MCF 10A (cell line): ENCODE results near the gene AK9. TPM values are rescaled to one million over a fixed set of nuclear protein-coding genes. Genes with fewer than 3 reads are reported as not detected.

Experiments used
- BruUV-seq: library from RNA; stranded (reverse); fragments of 400-500 nt; replicated peaks from 2 replicates; lab custom pipeline; 2021; lab: Mats Ljungman, UMichigan
- CTCF ChIA-PET: fragments of 300-600 bp; sonication (Branson Sonifier 250); formaldehyde crosslinking; extraction: SDS; loops from one replicate; lab custom pipeline; 2021; ENCODE audit warnings: antibody characterized with exemption, inconsistent platforms; lab: Yijun Ruan, JAX
- POLR2A ChIA-PET: fragments of 300-600, 350-650 bp; sonication (Branson Sonifier 250); formaldehyde crosslinking; extraction: SDS; loops from one replicate; lab custom pipeline; 2020; ENCODE audit warnings: antibody characterized with exemption, inconsistent platforms; lab: Yijun Ruan, JAX
- DNase-seq: peaks from one replicate; pipeline ENCODE4 v3.0.0-alpha.2; 2018; ENCODE audit not compliant: unreplicated experiment
- H3K27ac Mint-ChIP-seq: one replicate; pipeline ENCODE4 v1.8.0; 2022; ENCODE audit warnings: mild to moderate bottlenecking, low read depth, mixed read lengths; ENCODE audit not compliant: unreplicated experiment
- H3K27me3 Mint-ChIP-seq: one replicate; pipeline ENCODE4 v1.8.0; 2022; ENCODE audit warnings: mixed read lengths; ENCODE audit not compliant: insufficient read depth, unreplicated experiment
- H3K36me3 Mint-ChIP-seq: one replicate; pipeline ENCODE4 v1.8.0; 2022; ENCODE audit warnings: mild to moderate bottlenecking, moderate library complexity, mixed read lengths; ENCODE audit not compliant: insufficient read depth, unreplicated experiment
- H3K4me1 Mint-ChIP-seq: one replicate; pipeline ENCODE4 v1.8.0; 2022; ENCODE audit warnings: mixed read lengths; ENCODE audit not compliant: insufficient read depth, unreplicated experiment
- H3K4me3 Mint-ChIP-seq: one replicate; pipeline ENCODE4 v1.8.0; 2022; ENCODE audit warnings: mild to moderate bottlenecking, moderate library complexity, mixed read lengths; ENCODE audit not compliant: unreplicated experiment
- H3K9me3 Mint-ChIP-seq: one replicate; pipeline ENCODE4 v1.8.0; 2022; ENCODE audit warnings: mixed read lengths; ENCODE audit not compliant: unreplicated experiment
- CTCF ChIP-seq: fragments of 200-600 bp; IDR thresholded peaks from one replicate; pipeline ENCODE4 v1.8.0; 2022; ENCODE audit warnings: antibody characterized with exemption, mild to moderate bottlenecking; ENCODE audit not compliant: unreplicated experiment
- intact Hi-C: fragments of 100-400 bp; cut with micrococcal nuclease; formaldehyde crosslinking; loops from 2 replicates; pipeline ENCODE4 v1.14.1; 2022
- total RNA-seq: library from RNA; stranded (reverse); gene quantifications from 2 replicates; pipeline ENCODE4 v1.2.3, GENCODE V29; 2022

The AK9 gene
- total RNA-seq, 1 experiment from 2014 or later, result 4.7 TPM

GRCh38 chr6:109485266-109485935 lies 205.6 kb downstream of the AK9 start:
- Mint-ChIP-seq H3K4me1 (peaks cover 12% of the 10 kb centered on the region), H3K4me3 (no peak overlapping the region), H3K9me3 (no peaks in the 10 kb centered on the region), H3K36me3 (peaks cover 25% of the 10 kb centered on the region), H3K27me3 (no peaks in the 10 kb centered on the region), H3K27ac (no peak overlapping the region)
- ChIA-PET CTCF (interaction anchor here (0.6 to 1.2 kb wide), 4 partner anchors 10 to 907 kb away, joined by 3 to 4 read pairs (median 3); no protein-coding TSS in a partner anchor), POLR2A (interaction anchor here (0.8 kb wide), 2 partner anchors 97 to 1397 kb away, joined by 3 read pairs; no protein-coding TSS in a partner anchor)
- no peak for TF ChIP-seq CTCF
- intact Hi-C loops, result no loop called here
- no TSS peak for BruUV-seq
- DNase-seq, result no peak

- Mint-ChIP-seq H3K27ac (peak overlapping the region; percentile 31), H3K27me3 (no peaks in the 10 kb centered on the region), H3K4me1 (peaks cover 16% of the 10 kb centered on the region), H3K4me3 (peak overlapping the region; percentile 89), H3K36me3 (peaks cover 34% of the 10 kb centered on the region), H3K9me3 (no peaks in the 10 kb centered on the region)
- TF ChIP-seq CTCF, result no peak
- POLR2A ChIA-PET, result no interaction called here
- BruUV-seq, result no TSS peak
- intact Hi-C loops, result no loop called here
- CTCF ChIA-PET, result interaction anchor here (0.6 kb wide), 1 partner anchor 556 kb away, joined by 3 read pairs; no protein-coding TSS in a partner anchor
- no peak for DNase-seq
These were observed 206.9 kb downstream of the AK9 start for GRCh38 chr6:109484122-109484521.

GRCh38 chr6:109483735-109484057 lies 207.3 kb downstream of the AK9 start:
- BruUV-seq, result no TSS peak
- intact Hi-C loops, result loop anchor here (2.0 kb wide), 1 partner anchor 43 kb away; the partner anchor contains the start of genes PPIL6 and SMPD2

More at GRCh38 chr6:109483735-109484057, 207.3 kb downstream of the AK9 start:
- Mint-ChIP-seq H3K9me3 (no peaks in the 10 kb centered on the region), H3K4me1 (peaks cover 20% of the 10 kb centered on the region), H3K27ac (peak overlapping the region; percentile 31), H3K27me3 (no peaks in the 10 kb centered on the region), H3K4me3 (peak overlapping the region; percentile 89), H3K36me3 (peaks cover 38% of the 10 kb centered on the region)
- CTCF ChIA-PET, result no interaction called here
- no peak for DNase-seq
- POLR2A ChIA-PET, result no interaction called here
- TF ChIP-seq CTCF, result no peak
